Stimulated activated CD4-positive, alpha-beta T cell treated with anti-CD3 and anti-CD28 coated beads, Interleukin-4, amount 100 ng/mL, for 48 hours (primary cell): ENCODE data around the gene DMRTB1.

Source experiments
- DNase-seq, 2 donors: peaks; one replicate each; pipeline ENCODE4 v3.0.0-alpha.2; 2020; ENCODE audit warnings: low read depth in 2 of 2

Gene DMRTB1

DNA sequence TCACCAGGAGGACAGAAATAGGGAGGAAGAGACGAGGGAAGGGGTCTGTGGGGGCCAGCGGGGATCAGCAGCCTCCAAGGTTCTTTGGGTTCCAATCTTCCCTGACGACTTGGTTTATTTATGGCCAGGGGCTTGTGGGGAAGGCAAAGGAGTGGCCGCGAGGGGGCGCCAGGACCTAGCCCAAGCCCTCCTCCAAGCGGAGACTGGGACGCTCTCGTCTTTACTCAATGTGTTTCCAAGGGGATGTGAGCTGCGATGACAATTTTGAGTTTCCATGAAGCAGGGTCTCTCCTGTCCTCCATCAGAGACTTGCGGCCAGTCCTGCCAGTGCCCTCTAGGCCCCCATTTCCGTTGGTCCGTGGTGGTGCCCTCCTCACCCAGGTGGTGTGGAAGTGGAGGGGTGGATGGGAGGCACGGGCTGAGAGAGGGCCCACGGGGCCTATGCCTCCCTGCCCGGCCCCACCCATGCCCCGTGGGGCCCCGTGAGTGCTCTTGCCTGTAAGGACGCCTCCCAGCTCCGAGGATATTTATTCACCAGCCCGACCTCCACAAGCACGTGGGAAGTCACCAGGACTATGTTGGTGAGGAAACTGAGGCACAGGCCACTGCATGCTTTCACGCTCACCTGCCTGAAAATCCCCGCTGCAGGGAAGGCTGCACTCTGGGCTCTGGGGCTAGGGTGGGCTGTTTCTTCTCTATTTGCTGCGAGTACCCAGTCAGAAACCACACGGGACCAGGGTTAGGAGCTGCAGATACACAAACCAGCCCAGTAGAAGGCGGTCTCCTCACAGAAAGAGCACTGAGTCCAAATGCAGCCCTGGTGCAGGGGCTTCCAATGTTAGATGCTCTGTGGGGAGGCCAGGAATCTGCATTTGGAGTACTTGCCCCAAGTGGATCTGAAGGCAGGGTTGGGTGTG is 26.5 kb downstream of the DMRTB1 start:
- peak; percentile 61 to 74 for DNase-seq

DNA sequence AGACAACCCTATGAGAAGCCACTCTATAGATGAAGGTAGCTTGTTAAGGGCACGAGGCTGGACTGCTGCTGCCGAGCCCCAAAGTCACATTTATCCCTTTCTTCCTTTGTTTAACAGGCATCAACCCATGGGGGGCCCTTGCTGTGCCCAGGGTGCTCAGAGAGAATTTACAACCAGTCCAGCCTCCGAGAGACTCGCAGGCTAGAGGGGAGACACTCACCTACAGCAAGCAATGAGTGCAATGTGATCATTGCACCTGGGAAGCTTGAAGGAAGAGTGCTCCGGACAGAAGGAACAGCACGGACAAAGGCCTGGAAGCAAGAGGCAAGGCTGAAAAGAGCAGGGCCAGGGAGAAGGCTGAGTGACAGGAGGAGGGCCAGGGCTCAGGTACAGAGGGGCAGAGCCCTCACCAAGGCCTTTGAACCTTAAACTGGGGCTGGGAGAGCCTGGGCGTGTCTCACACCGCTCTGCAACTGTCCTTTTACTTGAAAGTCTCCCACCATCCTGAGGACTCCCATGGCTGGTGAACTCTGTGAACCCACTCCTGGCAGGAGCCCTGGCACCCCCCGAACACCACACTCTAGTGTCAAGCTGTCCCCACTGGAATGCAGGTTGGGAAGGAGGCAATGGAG is 27.3 kb downstream of the DMRTB1 start:
- no peak for DNase-seq

- no peak for DNase-seq
Observed at GRCh38 chr1:53490351-53490750, 31.2 kb downstream of the DMRTB1 start.

DNA sequence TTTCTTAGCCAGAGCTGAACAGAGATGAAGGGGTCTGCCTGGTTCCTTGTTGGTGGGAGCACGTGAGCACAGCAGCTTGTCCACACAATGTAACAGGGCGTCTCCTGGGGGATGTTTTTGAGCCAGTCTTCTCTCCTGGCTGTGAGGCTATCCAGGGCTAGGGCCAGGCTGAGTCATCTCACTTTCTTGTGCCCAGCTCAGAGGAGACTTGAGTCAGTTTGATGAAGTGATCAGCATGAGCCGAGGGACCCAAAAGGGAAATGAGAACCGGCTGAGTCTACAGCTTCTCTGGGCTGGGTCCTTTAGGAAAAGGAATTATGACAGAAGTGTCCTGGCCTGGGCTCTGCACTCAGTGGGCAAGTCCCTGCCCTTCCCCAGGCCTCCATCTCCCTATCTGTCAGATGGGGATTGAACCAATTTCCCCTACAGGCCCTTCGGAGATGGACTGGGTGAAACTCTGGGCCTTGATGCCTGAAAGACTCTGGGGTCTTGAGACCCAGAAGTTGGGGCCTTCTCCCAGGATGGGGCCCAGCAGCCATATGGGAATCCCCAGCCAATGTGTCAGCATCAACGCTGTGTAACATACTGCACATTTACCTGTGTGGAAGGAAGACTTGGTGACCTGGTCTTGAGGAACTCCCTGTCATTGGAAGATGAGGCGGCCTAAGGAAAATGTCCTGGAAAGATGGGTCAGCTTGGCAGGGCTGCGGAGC is 36.6 kb downstream of the DMRTB1 start:
- no peak for DNase-seq

- DNase-seq, result no peak
Observed at GRCh38 chr1:53498555-53499131, 39.4 kb downstream of the DMRTB1 start.

GRCh38 chr1:53499257-53500203 is 40.3 kb downstream of the DMRTB1 start:
- DNase-seq, result no peak

DNA sequence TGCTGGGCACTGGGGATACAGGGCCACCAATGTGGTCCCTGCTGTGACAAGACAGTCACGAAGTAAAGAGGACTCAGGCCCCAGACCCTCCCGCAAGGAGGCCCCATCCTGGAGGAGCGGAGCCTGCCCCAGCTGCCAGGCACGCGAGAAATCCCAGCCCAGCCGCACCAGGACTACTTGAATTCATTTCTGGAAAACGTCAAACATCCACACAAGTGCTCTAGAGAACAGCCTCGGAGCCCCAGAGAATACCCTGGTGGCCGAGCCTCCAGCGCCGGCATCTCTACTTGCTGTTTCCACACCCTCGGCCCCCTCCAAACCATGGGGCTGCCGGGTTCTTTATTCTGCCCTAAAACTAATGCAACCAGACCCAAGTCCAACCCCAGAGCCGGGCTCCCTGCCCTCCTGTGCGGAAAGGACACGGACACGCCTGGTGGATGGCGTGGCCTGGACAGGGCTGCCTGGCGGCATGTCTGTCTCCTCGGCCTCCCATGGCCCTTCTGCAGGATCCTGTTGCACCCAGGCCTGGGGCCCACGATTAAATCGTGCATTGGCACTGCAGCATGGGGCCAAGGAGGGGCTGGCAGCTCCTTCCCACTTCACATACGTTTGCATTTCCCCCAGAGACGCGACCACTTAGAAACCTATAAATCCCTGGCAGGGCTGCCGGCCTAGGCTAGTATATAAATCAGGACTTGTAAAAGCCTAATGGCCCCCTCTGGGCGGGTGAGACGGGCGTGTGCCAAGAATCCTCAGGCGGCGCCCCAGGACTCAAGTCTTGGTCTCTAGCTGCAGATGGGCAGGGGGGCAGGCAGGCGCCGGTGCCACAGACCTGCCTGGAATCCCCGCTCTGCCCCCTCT is 41.2 kb downstream of the DMRTB1 start:
- no peak for DNase-seq

DNA sequence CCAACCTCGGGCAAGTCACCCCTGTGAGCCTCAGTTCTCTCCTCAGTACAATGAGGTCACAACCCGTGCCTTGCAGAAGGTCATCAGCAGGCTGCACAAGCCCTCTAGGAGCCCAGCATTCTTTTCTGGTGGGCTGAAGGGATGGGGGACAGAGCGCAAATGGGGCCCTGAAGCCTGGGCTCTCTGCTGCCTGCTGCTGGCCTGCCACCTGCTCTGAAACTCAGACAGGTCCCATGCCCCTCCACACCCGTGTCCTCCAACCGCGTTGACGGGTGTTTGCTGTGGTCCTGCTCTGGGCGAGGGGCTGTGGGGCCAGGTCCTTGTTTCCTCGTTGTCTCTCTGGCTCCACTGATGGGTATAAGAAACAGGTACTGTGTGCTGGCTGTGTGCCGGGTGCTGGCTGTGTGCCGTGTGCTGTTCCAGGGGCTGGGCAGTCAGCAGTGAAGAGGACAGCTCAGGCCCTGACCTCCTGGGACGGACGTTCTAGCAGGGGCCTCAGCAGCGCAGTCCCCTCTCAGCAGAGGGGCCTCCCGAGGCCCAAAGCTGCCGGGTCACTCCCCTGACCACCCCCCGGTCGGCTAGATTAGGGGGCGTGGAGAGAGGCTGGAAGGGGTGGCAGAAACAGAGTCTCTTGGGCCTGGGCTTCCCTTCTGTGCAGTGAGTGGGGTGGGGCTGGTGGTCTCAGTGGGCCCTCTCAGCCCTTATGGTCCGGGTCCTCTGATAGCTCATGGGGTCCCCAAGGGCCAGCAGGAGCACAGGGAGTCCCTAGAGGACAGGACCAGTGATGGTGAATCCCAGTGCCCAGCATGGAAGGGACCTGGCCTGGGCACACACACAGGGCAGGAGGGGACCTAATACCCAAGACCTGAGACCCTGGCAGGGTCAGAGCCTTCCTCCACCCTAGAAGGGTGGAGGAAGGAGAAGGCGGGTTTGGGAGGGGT is 42.1 kb downstream of the DMRTB1 start:
- no peak for DNase-seq

- DNase-seq, result no peak
Observed at GRCh38 chr1:53502641-53503432, 43.6 kb downstream of the DMRTB1 start.

- DNase-seq, result no peak
Observed at GRCh38 chr1:53503433-53504217, 44.4 kb downstream of the DMRTB1 start.

DNA sequence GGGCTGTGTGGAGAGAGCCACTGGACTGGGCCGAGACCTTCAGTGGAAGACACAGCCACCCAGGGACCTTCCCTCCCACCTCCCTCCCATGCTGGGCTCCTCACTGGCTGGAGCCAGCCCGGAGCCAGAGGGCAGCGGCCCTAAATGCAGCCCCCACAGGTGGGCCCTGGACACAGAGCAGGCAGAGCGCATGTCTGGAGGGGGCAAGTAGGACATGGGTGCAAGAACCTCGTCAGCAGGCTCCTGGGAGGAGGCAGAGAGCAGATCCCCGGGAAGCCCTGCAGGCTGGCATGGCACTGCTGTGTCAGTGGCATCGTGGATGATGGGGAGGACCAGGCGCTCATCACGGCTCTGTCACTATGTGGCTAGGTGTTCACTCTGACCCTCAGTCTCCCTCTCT is 45.7 kb downstream of the DMRTB1 start:
- DNase-seq, result no peak

DNA sequence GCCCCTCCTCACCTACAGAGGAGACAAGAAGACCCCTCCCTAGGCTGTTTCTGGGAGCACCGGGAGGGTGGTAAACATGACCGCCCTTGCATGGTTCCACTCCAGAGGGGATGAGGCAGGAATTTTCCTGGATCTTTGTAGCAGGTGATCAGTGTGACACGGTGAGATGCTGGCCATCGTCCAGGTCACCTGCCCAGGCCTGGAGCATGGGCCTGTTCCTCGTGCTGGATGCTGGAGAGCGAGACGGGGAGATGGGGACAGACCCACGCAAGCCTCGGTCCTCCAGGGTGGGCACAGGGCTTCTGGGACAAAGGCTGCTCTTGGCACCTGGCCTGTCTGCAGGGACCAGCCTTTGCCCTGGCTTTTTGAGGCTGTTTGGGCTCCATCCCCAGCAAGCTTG is 46.2 kb downstream of the DMRTB1 start:
- DNase-seq, result no peak

GRCh38 chr1:53505891-53506290 is 46.7 kb downstream of the DMRTB1 start:
- no peak for DNase-seq

DNA sequence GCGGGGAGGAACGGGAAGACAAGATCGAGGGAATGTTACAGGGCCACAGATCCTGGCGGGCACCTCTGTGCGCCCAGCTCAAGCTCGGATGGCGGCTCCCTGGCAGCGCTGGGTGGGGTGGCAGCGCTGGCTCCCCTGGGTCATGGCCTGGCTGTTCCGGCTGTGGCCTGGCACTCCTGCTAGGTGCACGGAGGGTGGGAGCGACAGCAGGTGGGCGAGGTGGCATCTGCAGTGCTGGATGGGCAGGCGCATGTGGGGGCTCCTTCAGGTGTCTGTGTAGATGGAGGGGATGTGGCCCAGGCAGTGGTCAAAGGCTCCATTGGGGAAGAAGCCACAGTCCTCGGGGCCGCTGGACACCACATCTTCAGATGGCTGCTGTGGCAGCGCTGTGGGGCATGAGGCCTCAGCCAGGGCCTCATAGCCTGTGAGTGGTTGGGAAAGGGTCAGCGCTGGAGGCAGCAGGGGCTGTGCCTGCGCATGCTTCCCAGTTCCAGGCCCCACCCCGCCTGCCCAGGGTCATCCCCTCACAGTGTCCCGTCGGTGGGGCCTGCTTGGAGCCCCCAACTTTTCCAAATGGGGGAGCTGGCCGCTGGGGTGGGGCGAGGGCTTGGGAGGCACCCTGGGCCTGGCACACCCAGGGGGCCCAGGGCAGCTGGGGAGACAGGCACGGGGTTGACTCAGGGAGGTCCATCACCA is 47.3 kb downstream of the DMRTB1 start:
- no peak for DNase-seq

- DNase-seq, result no peak
Observed at GRCh38 chr1:53507116-53507820, 48.1 kb downstream of the DMRTB1 start.
